HEK293 (cell line): ENCODE measurements around the gene TECPR2.
A peak's percentile ranks its signal among the peaks of the same experiment; 100 is the strongest.

Experiments used
- CTCF ChIA-PET: fragments of 350-600 bp; formaldehyde crosslinking; extraction: SDS; loops from one replicate; lab custom pipeline; 2021; ENCODE audit warnings: antibody characterized with exemption; lab: Yijun Ruan, JAX
- POLR2A ChIA-PET: fragments of 300-600 bp; formaldehyde crosslinking; extraction: SDS; loops from one replicate; lab custom pipeline; 2020; ENCODE audit warnings: antibody characterized with exemption, inconsistent platforms; lab: Yijun Ruan, JAX
- H3K27ac ChIP-seq: fragments of 200-500 bp; sonication (Bioruptor generic); 2 replicates; pipeline ENCODE4 v1.5.1; 2014; ENCODE audit warnings: low read depth, low read length, control low read depth, inconsistent platforms; ENCODE audit errors: extremely low read depth
- H3K36me3 ChIP-seq, 2 experiments: fragments of 200-500 bp in 1 of 2; sonication (Bioruptor generic) in 1 of 2; 1 replicate in 1 of 2; 2 replicates in 1 of 2; pipeline ENCODE4 v1.5.1; 2014 to 2017; ENCODE audit warnings: inconsistent platforms in 2 of 2, low read length in 2 of 2; ENCODE audit not compliant: control insufficient read depth in 2 of 2, insufficient read depth in 1 of 2
- H3K4me1 ChIP-seq: fragments of 200-500 bp; sonication (Bioruptor generic); 2 replicates; pipeline ENCODE4 v1.5.1; 2014; ENCODE audit warnings: mild to moderate bottlenecking, low read length, inconsistent platforms; ENCODE audit not compliant: control insufficient read depth, insufficient read depth
- H3K4me3 ChIP-seq: 2 replicates; pipeline ENCODE4 v1.5.1; 2011; ENCODE audit warnings: low read depth, mild to moderate bottlenecking, control low read depth, low read length, moderate library complexity
- H3K9me3 ChIP-seq: fragments of 200-500 bp; sonication (Bioruptor generic); 2 replicates; pipeline ENCODE4 v1.5.1; 2014; ENCODE audit warnings: low read depth, low read length, inconsistent platforms; ENCODE audit not compliant: control insufficient read depth, insufficient read depth
- GLIS1 ChIP-seq: fragments of 450-650 bp; formaldehyde crosslinking; IDR thresholded peaks from 2 replicates; pipeline ENCODE4 v1.5.1; 2016; ENCODE audit warnings: missing biosample characterization, missing genetic modification characterization
- SP2 ChIP-seq: fragments of 450-650 bp; formaldehyde crosslinking; IDR thresholded peaks from 2 replicates; pipeline ENCODE4 v1.5.1; 2016; ENCODE audit warnings: missing biosample characterization, missing genetic modification characterization
- ZBTB10 ChIP-seq: fragments of 450-650 bp; formaldehyde crosslinking; IDR thresholded peaks from 2 replicates; pipeline ENCODE4 v1.5.1; 2016; ENCODE audit warnings: missing biosample characterization, missing genetic modification characterization
- ZBTB20 ChIP-seq: fragments of 450-650 bp; formaldehyde crosslinking; IDR thresholded peaks from 2 replicates; pipeline ENCODE4 v1.5.1; 2016; ENCODE audit warnings: missing biosample characterization, missing genetic modification characterization
- ZBTB48 ChIP-seq: fragments of 450-650 bp; formaldehyde crosslinking; IDR thresholded peaks from 2 replicates; pipeline ENCODE4 v1.5.1; 2016; ENCODE audit warnings: missing biosample characterization, missing genetic modification characterization
- ZNF112 ChIP-seq: fragments of 450-650 bp; formaldehyde crosslinking; IDR thresholded peaks from 2 replicates; pipeline ENCODE4 v1.5.0; 2017; ENCODE audit warnings: missing biosample characterization, missing genetic modification characterization
- ZNF121 ChIP-seq: fragments of 450-650 bp; formaldehyde crosslinking; IDR thresholded peaks from 2 replicates; pipeline ENCODE4 v1.5.1; 2016; ENCODE audit warnings: missing biosample characterization, missing genetic modification characterization
- ZNF133 ChIP-seq: fragments of 450-650 bp; formaldehyde crosslinking; IDR thresholded peaks from 2 replicates; pipeline ENCODE4 v1.5.1; 2016; ENCODE audit warnings: missing biosample characterization, missing genetic modification characterization
- ZNF155 ChIP-seq: fragments of 450-650 bp; formaldehyde crosslinking; IDR thresholded peaks from 2 replicates; pipeline ENCODE4 v1.5.1; 2016; ENCODE audit warnings: missing biosample characterization, missing genetic modification characterization
- ZNF785 ChIP-seq: fragments of 450-650 bp; formaldehyde crosslinking; IDR thresholded peaks from 2 replicates; pipeline ENCODE4 v1.5.1; 2016; ENCODE audit warnings: missing biosample characterization, missing genetic modification characterization
- ZNF830 ChIP-seq: fragments of 450-650 bp; IDR thresholded peaks from 2 replicates; pipeline ENCODE4 v1.5.0; 2018; ENCODE audit warnings: missing biosample characterization, missing genetic modification characterization, low read depth, mild to moderate bottlenecking, moderate library complexity

Gene TECPR2

DNA sequence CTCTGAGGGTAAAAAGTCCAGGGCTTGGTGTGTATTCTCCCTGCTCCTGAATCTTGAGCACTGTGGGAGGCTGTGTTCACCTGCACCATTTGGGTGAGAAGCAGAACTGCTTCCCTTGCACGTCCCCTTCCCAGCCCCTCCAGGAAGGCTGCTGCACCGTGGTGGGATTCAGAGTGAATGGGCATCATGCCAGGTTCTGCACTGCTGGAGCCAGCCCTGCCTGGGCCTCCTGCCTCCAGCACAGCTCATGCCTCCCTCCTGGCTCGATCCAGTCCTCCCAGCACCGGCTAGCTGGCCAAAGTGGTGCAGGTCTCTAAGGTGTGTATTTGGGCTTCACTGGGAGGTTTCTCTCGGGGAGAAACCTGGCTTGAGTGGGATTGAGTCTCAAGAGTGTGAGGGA, 92.0 kb downstream of the TECPR2 start:
- POLR2A ChIA-PET: no interaction called here
- CTCF ChIA-PET: interaction anchor here (0.7 to 1.1 kb wide), 3 partner anchors 17 to 70 kb away, joined by 3 to 4 read pairs (median 4); no protein-coding TSS in a partner anchor
- H3K9me3 ChIP-seq: no peaks in the 10 kb centered on the region
- no peak overlapping the region for H3K27ac ChIP-seq
- no peak for TF ChIP-seq ZNF830 (tag by site-specific recombination)
- TF ChIP-seq GLIS1 (tag by site-specific recombination): 0 out of 2 replicates have a peak, but pooled peaks have one; percentile 20
- no peaks in the 10 kb centered on the region for H3K4me1 ChIP-seq
- H3K4me3 ChIP-seq: no peak overlapping the region
- H3K36me3 ChIP-seq: peaks cover 6 to 73% of the 10 kb centered on the region in 2 experiments; a peak in 2 of 3 replicates

GRCh38 chr14:102457509-102457908, 94.8 kb downstream of the TECPR2 start:
- CTCF ChIA-PET: interaction anchor here (0.6 kb wide), 1 partner anchor 17 kb away, joined by 3 read pairs; no protein-coding TSS in a partner anchor
- no peak overlapping the region for H3K27ac ChIP-seq

GRCh38 chr14:102461490-102462338, 99.0 kb downstream of the TECPR2 start:
- H3K36me3 ChIP-seq: peaks cover 6 to 50% of the 10 kb centered on the region in 2 experiments; a peak in 2 of 3 replicates
- H3K4me1 ChIP-seq: no peaks in the 10 kb centered on the region
- H3K9me3 ChIP-seq: no peaks in the 10 kb centered on the region
- H3K4me3 ChIP-seq: no peak overlapping the region
- no peak overlapping the region for H3K27ac ChIP-seq
- ChIA-PET POLR2A (no interaction called here), CTCF (interaction anchor here (0.6 to 0.7 kb wide), 2 partner anchors 24 to 230 kb away, joined by 3 to 4 read pairs; no protein-coding TSS in a partner anchor)
- no peak for TF ChIP-seq ZNF785 (tag by site-specific recombination)
- TF ChIP-seq SP2: no peak
- no peak for TF ChIP-seq ZBTB48 (tag by site-specific recombination)
- no peak for TF ChIP-seq ZNF112 (tag by site-specific recombination)
- TF ChIP-seq ZNF155 (tag by site-specific recombination): no peak
- TF ChIP-seq ZBTB10: no peak

More at GRCh38 chr14:102457509-102457908, 94.8 kb downstream of the TECPR2 start:
- Histone ChIP-seq H3K4me3 (no peak overlapping the region), H3K4me1 (no peaks in the 10 kb centered on the region), H3K36me3 (peaks cover 6 to 56% of the 10 kb centered on the region in 2 experiments; a peak in 2 of 3 replicates), H3K9me3 (no peaks in the 10 kb centered on the region)
- TF ChIP-seq ZNF133 (no peak), ZNF121 (tag by site-specific recombination) (peak; percentile 58; the same call in 1 of the 2 replicates)
- POLR2A ChIA-PET: interaction anchor here (0.6 kb wide), 1 partner anchor 424 kb away, joined by 4 read pairs; no protein-coding TSS in a partner anchor

GRCh38 chr14:102462391-102462790, 99.7 kb downstream of the TECPR2 start:
- Histone ChIP-seq H3K4me1 (no peaks in the 10 kb centered on the region), H3K27ac (no peak overlapping the region), H3K9me3 (no peaks in the 10 kb centered on the region), H3K36me3 (peaks cover 9 to 52% of the 10 kb centered on the region in 2 experiments; a peak in 2 of 3 replicates), H3K4me3 (no peak overlapping the region)
- CTCF ChIA-PET: interaction anchor here (0.6 to 0.7 kb wide), 2 partner anchors 24 to 231 kb away, joined by 3 to 4 read pairs; no protein-coding TSS in a partner anchor
- POLR2A ChIA-PET: no interaction called here
- no peak for TF ChIP-seq ZBTB20
